KMS-11 (cell line): ENCODE results near the gene HTRA1.

ENCODE experiments used
- H2AFZ ChIP-seq: fragments of 200-600 bp; sonication (generic); 2 replicates; pipeline ENCODE4 v1.6.1; 2016; ENCODE audit warnings: antibody characterized with exemption, mixed run types, low read depth
- H3K27ac ChIP-seq: fragments of 200-600 bp; sonication (generic); 2 replicates; pipeline ENCODE4 v1.6.1; 2016; ENCODE audit warnings: mild to moderate bottlenecking, mixed run types
- H3K27me3 ChIP-seq: fragments of 200-600 bp; sonication (generic); 2 replicates; pipeline ENCODE4 v1.6.1; 2017; ENCODE audit warnings: mild to moderate bottlenecking, low read depth, mixed run types, moderate library complexity; ENCODE audit not compliant: insufficient read depth
- H3K36me3 ChIP-seq: fragments of 200-600 bp; sonication (generic); 2 replicates; pipeline ENCODE4 v1.6.1; 2017; ENCODE audit warnings: mild to moderate bottlenecking, mixed run types; ENCODE audit not compliant: insufficient read depth
- H3K4me1 ChIP-seq: fragments of 200-600 bp; sonication (generic); 2 replicates; pipeline ENCODE4 v1.6.1; 2016; ENCODE audit warnings: mild to moderate bottlenecking, low read depth, mixed run types; ENCODE audit not compliant: poor library complexity, severe bottlenecking
- H3K4me2 ChIP-seq: fragments of 200-600 bp; sonication (generic); 2 replicates; pipeline ENCODE4 v1.7.0; 2016; ENCODE audit warnings: mild to moderate bottlenecking, mixed run types
- H3K4me3 ChIP-seq: fragments of 200-600 bp; sonication (generic); IDR thresholded peaks from 2 replicates; pipeline ENCODE4 v1.6.1; 2017; ENCODE audit warnings: low read depth, low read length, mixed read lengths; ENCODE audit not compliant: insufficient read depth
- H3K79me2 ChIP-seq: fragments of 200-600 bp; sonication (generic); 2 replicates; pipeline ENCODE4 v1.6.1; 2016; ENCODE audit warnings: low read depth, mixed run types; ENCODE audit not compliant: insufficient read depth
- H3K9ac ChIP-seq: fragments of 200-600 bp; sonication (generic); 2 replicates; pipeline ENCODE4 v1.6.1; 2016; ENCODE audit warnings: mild to moderate bottlenecking, mixed run types
- H4K20me1 ChIP-seq: fragments of 200-600 bp; sonication (generic); 2 replicates; pipeline ENCODE4 v1.6.1; 2016; ENCODE audit warnings: mild to moderate bottlenecking, mixed run types; ENCODE audit not compliant: insufficient read depth
- CTCF ChIP-seq: fragments of 200-600 bp; sonication (generic); conservative IDR thresholded peaks from 2 replicates; pipeline ENCODE4 v1.6.1; 2017; ENCODE audit warnings: low read depth, mild to moderate bottlenecking, antibody characterized with exemption, low read length, moderate library complexity, mixed read lengths

The HTRA1 gene

GRCh38 chr10:122468926-122469781, 7.8 kb downstream of the HTRA1 start:
- Histone ChIP-seq H3K79me2 (no peaks in the 10 kb centered on the region), H3K27ac (no peak overlapping the region), H3K27me3 (no peaks in the 10 kb centered on the region), H3K4me3 (no peak overlapping the region), H3K4me1 (no peaks in the 10 kb centered on the region), H2AFZ (no peak overlapping the region), H3K36me3 (no peaks in the 10 kb centered on the region), H3K4me2 (no peak overlapping the region), H3K9ac (no peak overlapping the region), H4K20me1 (no peaks in the 10 kb centered on the region)
- no peak for TF ChIP-seq CTCF

- no peak overlapping the region for H3K4me2 ChIP-seq
- H2AFZ ChIP-seq = no peak overlapping the region
- no peaks in the 10 kb centered on the region for H3K79me2 ChIP-seq
- H4K20me1 ChIP-seq = no peaks in the 10 kb centered on the region
- H3K36me3 ChIP-seq = no peaks in the 10 kb centered on the region
- H3K9ac ChIP-seq = no peak overlapping the region
- no peak for TF ChIP-seq CTCF
- H3K27me3 ChIP-seq = no peaks in the 10 kb centered on the region
- no peak overlapping the region for H3K27ac ChIP-seq
- no peaks in the 10 kb centered on the region for H3K4me1 ChIP-seq
- H3K4me3 ChIP-seq = no peak overlapping the region
Observed at GRCh38 chr10:122469848-122470247, 8.5 kb downstream of the HTRA1 start.

GRCh38 chr10:122471531-122472177, 10.3 kb downstream of the HTRA1 start:
- Histone ChIP-seq H3K4me1 (no peaks in the 10 kb centered on the region), H3K9ac (no peak overlapping the region), H3K27ac (no peak overlapping the region), H2AFZ (no peak overlapping the region), H3K79me2 (no peaks in the 10 kb centered on the region), H3K36me3 (no peaks in the 10 kb centered on the region), H3K4me2 (no peak overlapping the region), H3K27me3 (no peaks in the 10 kb centered on the region), H3K4me3 (no peak overlapping the region), H4K20me1 (no peaks in the 10 kb centered on the region)
- no peak for TF ChIP-seq CTCF

- no peaks in the 10 kb centered on the region for H3K27me3 ChIP-seq
- H3K36me3 ChIP-seq = no peaks in the 10 kb centered on the region
Observed at GRCh38 chr10:122473116-122473515, 11.8 kb downstream of the HTRA1 start.

More at GRCh38 chr10:122473116-122473515, 11.8 kb downstream of the HTRA1 start:
- Histone ChIP-seq H3K9ac (no peak overlapping the region), H3K4me2 (no peak overlapping the region), H3K4me1 (no peaks in the 10 kb centered on the region), H3K79me2 (no peaks in the 10 kb centered on the region), H3K4me3 (no peak overlapping the region), H4K20me1 (no peaks in the 10 kb centered on the region), H3K27ac (no peak overlapping the region), H2AFZ (no peak overlapping the region)
- TF ChIP-seq CTCF = no peak
